GM12878 (cell line): ENCODE measurements around the gene UBE2E2. TPM values are rescaled to one million over a fixed set of nuclear protein-coding genes. Genes with fewer than 3 reads are reported as not detected.

Experiments
- ASH2L ChIP-seq: fragments of 300-600, 200-600 bp; sonication (generic); IDR thresholded peaks from 2 replicates; pipeline ENCODE4 v1.6.1; 2017; ENCODE audit warnings: low read depth, mild to moderate bottlenecking, borderline replicate concordance
- ATF7 ChIP-seq: fragments of 450-650 bp; IDR thresholded peaks from 2 replicates; pipeline ENCODE4 v1.6.1; 2016; ENCODE audit warnings: low read depth, mild to moderate bottlenecking
- CBFB ChIP-seq: IDR thresholded peaks from 2 replicates; pipeline ENCODE4 v1.6.1; 2016; ENCODE audit warnings: antibody characterized with exemption, low read depth
- CBX5 ChIP-seq: sonication (generic); IDR thresholded peaks from 2 replicates; pipeline ENCODE4 v1.6.1; 2016; ENCODE audit warnings: low read depth, moderate library complexity, mild to moderate bottlenecking, inconsistent platforms
- DPF2 ChIP-seq: fragments of 450-650 bp; IDR thresholded peaks from 2 replicates; pipeline ENCODE4 v1.6.1; 2017; ENCODE audit warnings: mild to moderate bottlenecking
- ETV6 ChIP-seq, 2 experiments: fragments of 450-650 bp in 1 of 2; IDR thresholded peaks in 1 of 2; conservative IDR thresholded peaks in 1 of 2; 2 replicates each; pipeline ENCODE4 v1.6.1; 2014; ENCODE audit warnings: antibody characterized with exemption in 1 of 2, borderline replicate concordance in 1 of 2, low read depth in 1 of 2, mild to moderate bottlenecking in 1 of 2, moderate library complexity in 1 of 2
- GABPA ChIP-seq: IDR thresholded peaks from 2 replicates; pipeline ENCODE4 v1.6.1; 2014; ENCODE audit warnings: antibody characterized with exemption, low read depth, mild to moderate bottlenecking, inconsistent platforms
- GATAD2B ChIP-seq: fragments of 450-650 bp; conservative IDR thresholded peaks from 2 replicates; pipeline ENCODE4 v1.6.1; 2017; ENCODE audit warnings: low read depth, mild to moderate bottlenecking, moderate library complexity
- IKZF1 ChIP-seq: fragments of 450-650 bp; conservative IDR thresholded peaks from 2 replicates; pipeline ENCODE4 v1.6.1; 2017; ENCODE audit warnings: antibody characterized with exemption, mild to moderate bottlenecking
- IKZF2 ChIP-seq, 2 experiments: fragments of 450-650 bp; IDR thresholded peaks; 2 replicates each; pipeline ENCODE4 v1.6.1; 2017; ENCODE audit warnings: mild to moderate bottlenecking in 2 of 2, moderate library complexity in 2 of 2
- IRF4 ChIP-seq: IDR thresholded peaks from 2 replicates; pipeline ENCODE4 v1.6.1; 2011; ENCODE audit warnings: low read depth, low read length
- MAX ChIP-seq: IDR thresholded peaks from 2 replicates; pipeline ENCODE4 v1.6.1; 2012; ENCODE audit warnings: low read depth, low read length, improper control_type of control experiment
- MTA2 ChIP-seq: fragments of 450-650 bp; IDR thresholded peaks from 2 replicates; pipeline ENCODE4 v1.6.1; 2016; ENCODE audit warnings: low read depth, mild to moderate bottlenecking, moderate library complexity
- NFXL1 ChIP-seq: fragments of 450-650 bp; IDR thresholded peaks from 2 replicates; pipeline ENCODE4 v1.6.1; 2017; ENCODE audit warnings: antibody characterized with exemption, mild to moderate bottlenecking, borderline replicate concordance
- PAX8 ChIP-seq: fragments of 450-650 bp; IDR thresholded peaks from 2 replicates; pipeline ENCODE4 v1.6.1; 2017; ENCODE audit warnings: mild to moderate bottlenecking, moderate library complexity
- PRDM15 ChIP-seq: fragments of 450-650 bp; formaldehyde crosslinking; IDR thresholded peaks from 2 replicates; pipeline ENCODE4 v1.4.0; 2020; ENCODE audit warnings: mild to moderate bottlenecking, moderate library complexity
- RAD21 ChIP-seq: IDR thresholded peaks from 2 replicates; pipeline ENCODE4 v1.6.1; 2011; ENCODE audit warnings: mild to moderate bottlenecking, low read depth, low read length, moderate library complexity; ENCODE audit not compliant: insufficient read depth
- SMAD1 ChIP-seq: fragments of 450-650 bp; IDR thresholded peaks from 2 replicates; pipeline ENCODE4 v1.6.1; 2018; ENCODE audit warnings: mild to moderate bottlenecking, low read depth; ENCODE audit not compliant: partially characterized antibody
- SMC3 ChIP-seq: IDR thresholded peaks from 2 replicates; pipeline ENCODE4 v1.6.1; 2011; ENCODE audit warnings: low read length, improper control_type of control experiment, borderline replicate concordance
- STAT3 ChIP-seq: IDR thresholded peaks from 2 replicates; pipeline ENCODE4 v1.6.1; 2011; ENCODE audit warnings: low read depth, low read length, improper control_type of control experiment
- USF2 ChIP-seq: IDR thresholded peaks from 2 replicates; pipeline ENCODE4 v1.6.1; 2011; ENCODE audit warnings: low read depth, low read length, improper control_type of control experiment, borderline replicate concordance
- ZNF24 ChIP-seq: fragments of 450-650 bp; IDR thresholded peaks from 2 replicates; pipeline ENCODE4 v1.6.1; 2017; ENCODE audit warnings: antibody characterized with exemption, mild to moderate bottlenecking
- ZSCAN29 ChIP-seq: fragments of 450-650 bp; IDR thresholded peaks from 2 replicates; pipeline ENCODE4 v1.6.1; 2017; ENCODE audit warnings: mild to moderate bottlenecking, moderate library complexity
- ZZZ3 ChIP-seq: IDR thresholded peaks from 2 replicates; pipeline ENCODE4 v1.6.1; 2011; ENCODE audit warnings: low read depth; ENCODE audit not compliant: control insufficient read depth, insufficient read length
- polyA plus RNA-seq, 11 experiments: library from polyadenylated mRNA; depleted of rRNA in 4 of 11; unstranded in 6 of 11; stranded (reverse) in 5 of 11; fragments of >200 nt; fragmentation: Nextera tagmentation in 4 of 11; fragmentation: Illumina TruSeq in 1 of 11; extraction: Ambion mirVana in 4 of 11; extraction: Trizol in 1 of 11; gene quantifications; 1 replicate in 1 of 11; 2 replicates in 10 of 11; pipeline versions ENCODE4 v1.2.1 to v1.2.3, GENCODE V29; 2011 to 2016; ENCODE audit warnings: inconsistent platforms in 2 of 11, missing spikeins in 2 of 11, low read depth in 1 of 11
- total RNA-seq, 4 experiments: library from RNA; depleted of rRNA in 3 of 4; stranded (reverse); fragments of >200 nt in 3 of 4; fragmentation: Illumina TruSeq in 1 of 4; extraction: Trizol in 1 of 4; gene quantifications; 2 replicates each; pipeline versions ENCODE4 v1.2.1 to v1.2.3, GENCODE V29; 2013 to 2021

UBE2E2 gene
- total and polyA plus RNA-seq, 10 of the 15 experiments (the other 5 are each of a cell fraction or from before 2014, with no cell fraction given) = 8.7 to 71.0 (median 36.4) TPM

GRCh38 chr3:23325466-23326065, 122.4 kb downstream of the UBE2E2 start (continued):
- TF ChIP-seq RAD21 = no peak
- TF ChIP-seq ETV6 (conservative IDR thresholded peaks at IDR 0.05 in 1 of 2, IDR thresholded peaks at IDR 0.05 in 1 of 2; ENCODE audit: borderline replicate concordance in 1 of 2, low read depth in 1 of 2) = peak in 1 of 2 experiments; percentile 32; a peak in 1 of 4 replicates
- 0 out of 2 replicates have a peak, but pooled peaks have one; percentile 62 for TF ChIP-seq IRF4
- peak; percentile 73 for TF ChIP-seq DPF2
- no peak for TF ChIP-seq USF2
- TF ChIP-seq GATAD2B = no peak
- TF ChIP-seq MTA2 = peak; percentile 76
- TF ChIP-seq IKZF2 (IDR thresholded peaks at IDR 0.05) = peak; percentile 84 to 88
- no peak for TF ChIP-seq ZNF24
- TF ChIP-seq NFXL1 = no peak
- peak; percentile 51; the same call in 1 of the 2 replicates for TF ChIP-seq CBFB
- TF ChIP-seq SMC3 = no peak
- peak; percentile 74 for TF ChIP-seq IKZF1
- no peak for TF ChIP-seq SMAD1
- no peak for TF ChIP-seq GABPA
- no peak for TF ChIP-seq MAX
- 0 out of 2 replicates have a peak, but pooled peaks have one; percentile 38 for TF ChIP-seq ATF7
- no peak for TF ChIP-seq ZZZ3
- TF ChIP-seq STAT3 = no peak
- TF ChIP-seq PAX8 = no peak
- TF ChIP-seq CBX5 = no peak
- TF ChIP-seq ASH2L = no peak
- no peak for TF ChIP-seq ZSCAN29
- TF ChIP-seq PRDM15 = no peak
